H1 (cell line): ENCODE results near the gene PRUNE1. TPM values are rescaled to one million over a fixed set of nuclear protein-coding genes. Genes with fewer than 3 reads are reported as not detected.

Experiments
- CTCF ChIA-PET: fragments of 300-600 bp; sonication (Branson Sonifier 250); formaldehyde crosslinking; loops from one replicate; lab custom pipeline; 2021; ENCODE audit not compliant: partially characterized antibody; lab: Charles Lee
- POLR2A ChIA-PET: fragments of 300-600 bp; sonication (Branson Sonifier 250); formaldehyde crosslinking; loops from one replicate; lab custom pipeline; 2021; ENCODE audit warnings: inconsistent platforms; ENCODE audit not compliant: partially characterized antibody; lab: Charles Lee
- DNase-seq, 2 experiments: peaks; one replicate each; pipeline versions ENCODE4 v3.0.0 to v3.0.0-alpha.2; 2010 to 2022; ENCODE audit warnings: low spot score in 2 of 2, low read depth in 1 of 2, mixed read lengths in 1 of 2
- FAIRE-seq: peaks from 2 replicates; lab custom pipeline; 2011; peaks lifted over from hg19 to GRCh38; lab: Jason Lieb, UNC
- H2AFZ ChIP-seq: 2 replicates; pipeline ENCODE4 v1.8.1; 2012; ENCODE audit warnings: low read length, inconsistent platforms
- H2AK5ac ChIP-seq: 2 replicates; pipeline ENCODE4 v1.6.1; 2013; ENCODE audit warnings: low read depth, low read length
- H2BK120ac ChIP-seq: replicated peaks from 2 replicates; pipeline ENCODE3; 2013; ENCODE audit warnings: low read depth, low read length, inconsistent platforms
- H2BK12ac ChIP-seq: 2 replicates; pipeline ENCODE4 v1.6.1; 2013; ENCODE audit warnings: low read depth, low read length
- H2BK15ac ChIP-seq: 2 replicates; pipeline ENCODE4 v1.6.1; 2013; ENCODE audit warnings: low read length
- H2BK20ac ChIP-seq: 2 replicates; pipeline ENCODE4 v1.6.1; 2013; ENCODE audit warnings: low read length
- H2BK5ac ChIP-seq: 2 replicates; pipeline ENCODE4 v1.6.1; 2013; ENCODE audit warnings: low read depth, low read length
- H3K14ac ChIP-seq: 2 replicates; pipeline ENCODE4 v1.6.1; 2013; ENCODE audit warnings: inconsistent platforms; ENCODE audit not compliant: insufficient read length
- H3K18ac ChIP-seq: 2 replicates; pipeline ENCODE4 v1.6.1; 2013; ENCODE audit warnings: low read length; ENCODE audit errors: extremely low read depth
- H3K23ac ChIP-seq: 2 replicates; pipeline ENCODE4 v1.6.1; 2013; ENCODE audit warnings: inconsistent platforms; ENCODE audit not compliant: insufficient read length
- H3K23me2 ChIP-seq: 2 replicates; pipeline ENCODE4 v1.6.1; 2013; ENCODE audit warnings: low read depth, low read length
- H3K27ac ChIP-seq: 2 replicates; pipeline ENCODE4 v1.6.1; 2011; ENCODE audit warnings: low read depth, low read length, inconsistent platforms
- H3K27me3 ChIP-seq, 4 experiments: replicated peaks in 1 of 4; 1 replicate in 1 of 4; 2 replicates in 3 of 4; pipeline versions ENCODE4 v1.6.1 to v1.8.1; 2011 to 2013; ENCODE audit warnings: low read length in 3 of 4, mild to moderate bottlenecking in 3 of 4, inconsistent platforms in 2 of 4, mixed read lengths in 2 of 4, moderate library complexity in 1 of 4; ENCODE audit not compliant: control insufficient read depth in 3 of 4, insufficient read depth in 3 of 4; ENCODE audit errors: extremely low read depth in 1 of 4
- H3K36me3 ChIP-seq, 4 experiments: 2 replicates each; pipeline versions ENCODE4 v1.6.1 to v1.8.1; 2011 to 2013; ENCODE audit warnings: mild to moderate bottlenecking in 4 of 4, low read length in 3 of 4, moderate library complexity in 2 of 4, control low read depth in 1 of 4, inconsistent platforms in 1 of 4; ENCODE audit not compliant: insufficient read depth in 4 of 4, control insufficient read depth in 2 of 4
- H3K4ac ChIP-seq: replicated peaks from 2 replicates; pipeline ENCODE3; 2013; ENCODE audit warnings: low read length, low read depth, mixed read lengths, inconsistent platforms; ENCODE audit not compliant: insufficient read length
- H3K4me1 ChIP-seq, 4 experiments: replicated peaks in 1 of 4; 1 replicate in 1 of 4; 2 replicates in 3 of 4; pipeline versions ENCODE4 v1.6.1 to v1.8.1; 2011 to 2013; ENCODE audit warnings: low read length in 3 of 4, inconsistent platforms in 2 of 4, mixed read lengths in 1 of 4; ENCODE audit not compliant: insufficient read depth in 4 of 4, control insufficient read depth in 3 of 4
- H3K4me2 ChIP-seq, 2 experiments: 2 replicates each; pipeline versions ENCODE4 v1.6.1 to v1.8.1; 2011 to 2013; ENCODE audit warnings: low read depth in 2 of 2, low read length in 2 of 2, control low read depth in 1 of 2, inconsistent platforms in 1 of 2, mild to moderate bottlenecking in 1 of 2; ENCODE audit not compliant: insufficient read depth in 1 of 2
- H3K4me3 ChIP-seq, 4 experiments: fragments of 200-600, 300-600 bp in 1 of 4; sonication (generic), shearing (Covaris generic), sonication (Bioruptor Twin) in 1 of 4; 2 replicates each; pipeline versions ENCODE4 v1.5.1 to v1.8.1; 2011 to 2016; ENCODE audit warnings: low read length in 4 of 4, low read depth in 3 of 4, control low read depth in 2 of 4, inconsistent platforms in 2 of 4, mild to moderate bottlenecking in 2 of 4, mixed read lengths in 1 of 4, moderate library complexity in 1 of 4; ENCODE audit not compliant: insufficient read depth in 2 of 4; ENCODE audit errors: extremely low read depth in 1 of 4
- H3K56ac ChIP-seq: replicated peaks from 2 replicates; pipeline ENCODE3; 2013; ENCODE audit warnings: low read depth, mild to moderate bottlenecking, mixed read lengths, low read length, inconsistent platforms; ENCODE audit not compliant: insufficient read length
- H3K79me1 ChIP-seq: 2 replicates; pipeline ENCODE4 v1.6.1; 2013; ENCODE audit warnings: low read depth, low read length, control low read depth
- H3K79me2 ChIP-seq, 2 experiments: 2 replicates each; pipeline versions ENCODE4 v1.6.1 to v1.8.1; 2012 to 2013; ENCODE audit warnings: low read length in 2 of 2, mild to moderate bottlenecking in 2 of 2, inconsistent platforms in 1 of 2; ENCODE audit not compliant: insufficient read depth in 2 of 2, control insufficient read depth in 1 of 2
- H3K9ac ChIP-seq, 4 experiments: replicated peaks in 1 of 4; 1 replicate in 1 of 4; 2 replicates in 3 of 4; pipeline versions ENCODE4 v1.6.1 to v1.8.1; 2011 to 2013; ENCODE audit warnings: low read depth in 3 of 4, low read length in 3 of 4, control low read depth in 2 of 4, mild to moderate bottlenecking in 2 of 4, moderate library complexity in 2 of 4, inconsistent platforms in 1 of 4; ENCODE audit errors: extremely low read depth in 1 of 4
- H3K9me3 ChIP-seq, 2 experiments: 2 replicates each; pipeline versions ENCODE4 v1.6.1 to v1.8.1; 2012 to 2013; ENCODE audit warnings: mild to moderate bottlenecking in 2 of 2, moderate library complexity in 2 of 2, control low read depth in 1 of 2, inconsistent platforms in 1 of 2, low read depth in 1 of 2, low read length in 1 of 2, mixed read lengths in 1 of 2; ENCODE audit not compliant: insufficient read depth in 2 of 2
- H4K20me1 ChIP-seq, 2 experiments: replicated peaks in 1 of 2; 2 replicates each; pipeline versions ENCODE3 to v1.8.1; 2011 to 2013; ENCODE audit warnings: inconsistent platforms in 2 of 2, low read length in 2 of 2, mild to moderate bottlenecking in 1 of 2; ENCODE audit not compliant: insufficient read depth in 2 of 2, control insufficient read depth in 1 of 2
- H4K5ac ChIP-seq: 2 replicates; pipeline ENCODE4 v1.6.1; 2013; ENCODE audit warnings: low read length, low read depth, mixed read lengths, inconsistent platforms; ENCODE audit not compliant: insufficient read length
- H4K8ac ChIP-seq: 2 replicates; pipeline ENCODE4 v1.8.0; 2013; ENCODE audit warnings: mild to moderate bottlenecking, moderate library complexity, low read length, inconsistent platforms; ENCODE audit not compliant: insufficient read depth; ENCODE audit errors: extremely low read depth
- H4K91ac ChIP-seq: replicated peaks from 2 replicates; pipeline ENCODE3; 2013; ENCODE audit warnings: low read length, mixed read lengths, inconsistent platforms; ENCODE audit not compliant: insufficient read length
- SIN3A ChIP-seq, 2 experiments: IDR thresholded peaks in 1 of 2; conservative IDR thresholded peaks in 1 of 2; 2 replicates each; pipeline ENCODE4 v1.6.1; 2011 to 2012; ENCODE audit warnings: low read length in 2 of 2, improper control_type of control experiment in 1 of 2, low read depth in 1 of 2, mild to moderate bottlenecking in 1 of 2
- TAF7 ChIP-seq: optimal IDR thresholded peaks from 2 replicates; pipeline ENCODE3; 2011; ENCODE audit warnings: low read depth, mild to moderate bottlenecking, inconsistent platforms, low read length, moderate library complexity, borderline replicate concordance
- WGBS, 2 experiments: shearing (Covaris generic) in 1 of 2; methylation state at CpG; one replicate each; pipeline versions ENCODE4 v1.1.6 to v1.1.7; 2013 to 2015; ENCODE audit warnings: low lambda C conversion rate in 2 of 2, mixed read lengths in 2 of 2, inconsistent platforms in 1 of 2, low coverage in 1 of 2, missing lambda C conversion rate in 1 of 2; ENCODE audit not compliant: insufficient replicate concordance in 2 of 2, insufficient coverage in 1 of 2, insufficient read length in 1 of 2; ENCODE audit errors: extremely low coverage in 1 of 2, missing lambda C conversion rate in 1 of 2; 5-methylcytosine and 5-hydroxymethylcytosine counted together
- polyA plus RNA-seq, 7 experiments: library from polyadenylated mRNA; depleted of rRNA in 3 of 7; stranded (reverse) in 5 of 7; unstranded in 2 of 7; fragments of >200 nt in 5 of 7; fragments of 200-250 nt in 2 of 7; gene quantifications; 1 replicate in 5 of 7; 2 replicates in 1 of 7; 4 replicates in 1 of 7; pipeline versions ENCODE4 v1.2.1 to v1.2.3, GENCODE V29; 2011 to 2013; ENCODE audit warnings: missing spikeins in 2 of 7, mixed read lengths in 2 of 7
- total RNA-seq: library from RNA; stranded (reverse); fragmentation: NEBNext Ultra II Directional; extraction: Animal tissue kit (Norgen Biotek cat#: 25700); gene quantifications from 2 replicates; pipeline ENCODE4 v1.2.1, GENCODE V29; 2021

Gene PRUNE1
- total and polyA plus RNA-seq, 2 of the 8 experiments (the other 6 are each of a cell fraction or from before 2014, with no cell fraction given): 32.8 to 54.2 TPM

GRCh38 chr1:150972417-150972940 lies 35.8 kb upstream of the PRUNE1 start:
- ChIA-PET CTCF (interaction anchor here (0.8 to 2.6 kb wide), 2 partner anchors 8 to 17 kb away, joined by 4 to 12 read pairs; no protein-coding TSS in a partner anchor), POLR2A (interaction anchor here (1.0 to 10.5 kb wide), 7 partner anchors 6 to 34 kb away, joined by 4 to 133 read pairs (median 5); partner anchors contain the start of genes ANXA9 and MINDY1)
- H3K4me3 ChIP-seq: peak overlapping the region in 3 of 4 experiments; percentile 79 to 91 (median 82); a peak in 5 of 8 replicates
- TF ChIP-seq SIN3A (conservative IDR thresholded peaks at IDR 0.05 in 1 of 2, IDR thresholded peaks at IDR 0.05 in 1 of 2; ENCODE audit: low read depth in 1 of 2, low read length in 2 of 2) (no peak), TAF7 (peak; percentile 2)
- 81% methylated on average over 4 of the region's 4 CpGs; no CpG with 5 or more reads in 1 of the 2 experiments for whole genome bisulfite sequencing, 2 experiments
- H3K79me2 ChIP-seq: peaks cover 21 to 61% of the 10 kb centered on the region in 2 experiments
- H3K27ac ChIP-seq: no peak overlapping the region
- no peaks in the 10 kb centered on the region for H3K9me3 ChIP-seq
- no peak overlapping the region for H2AK5ac ChIP-seq
- no peak overlapping the region for H4K5ac ChIP-seq
- no peak overlapping the region for H2AFZ ChIP-seq
- DNase-seq (no peak), FAIRE-seq (no peak)
- H3K23ac ChIP-seq: no peak overlapping the region
- H2BK20ac ChIP-seq: peak overlapping the region; percentile 53; the same call in 1 of the 2 replicates
- peak overlapping the region; percentile 83 to 93 for H3K4me2 ChIP-seq
- peak overlapping the region; percentile 35; the same call in 1 of the 2 replicates for H2BK12ac ChIP-seq
- no peak overlapping the region for H3K4ac ChIP-seq
- H3K27me3 ChIP-seq: no peaks in the 10 kb centered on the region
- peak overlapping the region; percentile 77 for H2BK5ac ChIP-seq
- H2BK120ac ChIP-seq: no peak overlapping the region
- H4K8ac ChIP-seq: no peak overlapping the region
- H4K91ac ChIP-seq: no peak overlapping the region
- no peak overlapping the region; the same call in 1 of the 2 replicates for H2BK15ac ChIP-seq
- H3K14ac ChIP-seq: no peak overlapping the region
- no peak overlapping the region; a peak in 2 of 7 replicates for H3K9ac ChIP-seq
- H3K79me1 ChIP-seq: peaks cover 17% of the 10 kb centered on the region
- peaks cover 12% of the 10 kb centered on the region; the same call in 1 of the 2 replicates for H3K23me2 ChIP-seq
- no peak overlapping the region for H3K56ac ChIP-seq
- H3K4me1 ChIP-seq: peaks cover 20 to 43% (median 34%) of the 10 kb centered on the region in 4 experiments
- peaks cover 18 to 23% of the 10 kb centered on the region in 2 experiments for H4K20me1 ChIP-seq
- H3K36me3 ChIP-seq: peaks cover 5 to 17% (median 15%) of the 10 kb centered on the region in 4 experiments; a peak in 7 of 8 replicates
- no peak overlapping the region for H3K18ac ChIP-seq
